Measurements from ENCODE around the gene TMEM174.

Gene TMEM174

GRCh38 chr5:73196201-73196600 lies 23.2 kb downstream of the TMEM174 start:
- no peak for TF ChIP-seq CTCF (IDR thresholded peaks at IDR 0.05; ENCODE audit: low read depth, low read length)
- no peak for DNase-seq (ENCODE audit: extremely low read depth, low read depth)

GRCh38 chr5:73197637-73198257 lies 24.8 kb downstream of the TMEM174 start:
- no peak for TF ChIP-seq CTCF (IDR thresholded peaks at IDR 0.05; ENCODE audit: low read depth, low read length)
- no peak for DNase-seq (ENCODE audit: extremely low read depth, low read depth)

DNA sequence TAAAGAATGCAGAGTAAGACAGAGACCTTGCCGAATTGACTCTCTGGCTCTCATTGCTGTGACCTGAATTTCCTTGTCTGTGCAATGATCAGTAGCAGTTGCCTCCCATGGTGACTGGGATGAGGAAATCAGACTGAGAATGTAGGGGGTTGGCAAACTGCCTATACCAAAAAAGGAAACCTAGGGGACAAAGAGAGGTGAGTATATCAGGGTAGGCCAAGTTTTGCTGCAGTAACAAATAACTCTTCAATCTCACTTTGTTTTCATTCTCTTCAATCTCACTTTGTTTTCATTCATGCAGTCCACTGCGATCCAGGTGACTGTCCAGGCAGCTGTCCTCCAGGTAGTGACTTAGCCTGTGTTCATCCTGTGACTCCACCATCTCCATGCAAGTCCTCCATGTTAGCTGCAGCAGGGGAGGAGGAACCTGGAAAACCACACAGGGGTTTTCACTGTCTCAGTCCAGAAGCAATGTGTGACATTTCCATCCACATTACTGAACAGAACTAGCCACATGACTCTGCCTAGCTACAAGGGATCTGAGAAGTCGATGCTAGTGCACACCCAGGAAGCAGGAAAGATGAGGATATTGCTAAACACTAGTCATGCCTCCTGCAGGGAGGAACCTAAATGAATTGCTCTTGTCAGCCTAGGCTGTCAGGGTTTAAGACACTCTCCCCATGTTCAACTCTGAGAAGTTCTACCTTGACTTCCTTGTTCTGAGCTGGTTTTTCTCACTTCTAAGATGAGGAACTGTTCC lies 26.0 kb downstream of the TMEM174 start:
- no peak for DNase-seq (ENCODE audit: extremely low read depth, low read depth)
- TF ChIP-seq CTCF (IDR thresholded peaks at IDR 0.05; ENCODE audit: low read depth, low read length), result no peak

DNA sequence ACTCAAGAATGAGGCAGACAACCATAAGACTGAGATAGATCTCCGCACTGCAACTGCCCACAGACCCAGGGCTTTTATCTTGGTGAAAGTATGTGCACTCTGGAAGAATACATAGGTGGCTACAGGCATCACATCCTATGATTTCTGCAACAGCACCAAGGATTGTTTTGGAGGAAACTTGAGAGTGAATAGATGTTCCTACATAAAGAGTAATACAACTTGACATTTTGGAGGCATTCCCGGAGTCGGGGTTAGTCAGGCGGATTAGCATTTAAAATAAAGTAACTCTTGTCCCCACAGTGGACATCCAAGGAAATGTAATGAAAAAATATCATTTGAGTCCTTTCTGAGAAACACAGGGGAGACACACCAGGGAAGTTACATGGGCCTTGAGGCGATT lies 26.7 kb downstream of the TMEM174 start:
- peak; percentile 55 for DNase-seq (ENCODE audit: extremely low read depth, low read depth)
- no peak for TF ChIP-seq CTCF (IDR thresholded peaks at IDR 0.05; ENCODE audit: low read depth, low read length)

GRCh38 chr5:73201547-73202513 lies 28.8 kb downstream of the TMEM174 start:
- no peak for DNase-seq (ENCODE audit: extremely low read depth, low read depth)
- TF ChIP-seq CTCF (IDR thresholded peaks at IDR 0.05; ENCODE audit: low read depth, low read length), result peak; percentile 69

- no peak for DNase-seq (ENCODE audit: extremely low read depth, low read depth)
- TF ChIP-seq CTCF (IDR thresholded peaks at IDR 0.05; ENCODE audit: low read depth, low read length), result no peak
Observed at GRCh38 chr5:73204332-73204731, 31.3 kb downstream of the TMEM174 start.

Data from AG09319 (cell line).